ENCODE measurements around the gene ALAS1.

DNA sequence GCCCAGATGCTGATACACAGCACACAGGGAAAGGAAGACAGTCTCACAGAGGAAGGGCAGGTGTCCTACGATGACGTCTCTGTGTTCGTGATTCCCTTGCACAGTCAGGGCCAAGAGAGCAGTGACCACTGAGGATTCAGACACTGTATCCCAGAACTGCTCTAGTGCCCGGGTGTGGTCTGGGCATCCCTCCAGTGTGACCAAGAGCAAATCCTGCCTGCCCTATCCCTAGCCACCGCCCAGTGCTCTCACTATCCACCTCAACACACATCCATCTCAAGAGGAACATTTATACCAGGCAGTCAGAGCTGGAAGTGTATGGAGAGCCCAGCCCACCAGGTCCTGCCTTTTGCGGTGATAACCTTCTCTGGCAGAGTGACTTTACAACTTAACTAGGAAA lies 51.7 kb downstream of the ALAS1 start:
- TF ChIP-seq, protein P1, sequence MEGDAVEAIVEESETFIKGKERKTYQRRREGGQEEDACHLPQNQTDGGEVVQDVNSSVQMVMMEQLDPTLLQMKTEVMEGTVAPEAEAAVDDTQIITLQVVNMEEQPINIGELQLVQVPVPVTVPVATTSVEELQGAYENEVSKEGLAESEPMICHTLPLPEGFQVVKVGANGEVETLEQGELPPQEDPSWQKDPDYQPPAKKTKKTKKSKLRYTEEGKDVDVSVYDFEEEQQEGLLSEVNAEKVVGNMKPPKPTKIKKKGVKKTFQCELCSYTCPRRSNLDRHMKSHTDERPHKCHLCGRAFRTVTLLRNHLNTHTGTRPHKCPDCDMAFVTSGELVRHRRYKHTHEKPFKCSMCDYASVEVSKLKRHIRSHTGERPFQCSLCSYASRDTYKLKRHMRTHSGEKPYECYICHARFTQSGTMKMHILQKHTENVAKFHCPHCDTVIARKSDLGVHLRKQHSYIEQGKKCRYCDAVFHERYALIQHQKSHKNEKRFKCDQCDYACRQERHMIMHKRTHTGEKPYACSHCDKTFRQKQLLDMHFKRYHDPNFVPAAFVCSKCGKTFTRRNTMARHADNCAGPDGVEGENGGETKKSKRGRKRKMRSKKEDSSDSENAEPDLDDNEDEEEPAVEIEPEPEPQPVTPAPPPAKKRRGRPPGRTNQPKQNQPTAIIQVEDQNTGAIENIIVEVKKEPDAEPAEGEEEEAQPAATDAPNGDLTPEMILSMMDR (conservative IDR thresholded peaks at IDR 0.05; ENCODE audit: low read depth, low read length): no peak
- TF ChIP-seq EZH2 (IDR thresholded peaks at IDR 0.05; ENCODE audit: low read length, unreplicated experiment): no peak
- no peak for TF ChIP-seq EZH2phosphoT487 (IDR thresholded peaks at IDR 0.05; ENCODE audit: borderline replicate concordance, low read length)

Data from PC-3 (cell line).